Neural cell (in vitro differentiated cells): ENCODE data around the gene KMT5C. TPM values are rescaled to one million over a fixed set of nuclear protein-coding genes. Genes with fewer than 3 reads are reported as not detected.
A peak's percentile ranks its signal among the peaks of the same experiment; 100 is the strongest.

Experiments used
- H2AFZ ChIP-seq: fragments of 200-600, 300-800 bp; sonication (generic), shearing (Covaris generic); 2 replicates; pipeline ENCODE4 v1.6.0; 2014; ENCODE audit warnings: low read depth, mild to moderate bottlenecking, antibody characterized with exemption, low read length, moderate library complexity
- H3F3A ChIP-seq: fragments of 200-600 bp; shearing (Covaris generic); 2 replicates; pipeline ENCODE4 v1.6.1; 2016; ENCODE audit warnings: mild to moderate bottlenecking, moderate library complexity, mixed read lengths, antibody characterized with exemption, low read length; ENCODE audit not compliant: insufficient read depth, poor library complexity, severe bottlenecking
- H3K27ac ChIP-seq: fragments of 200-600, 300-800 bp; sonication (generic), shearing (Covaris generic); 2 replicates; pipeline ENCODE4 v1.5.1; 2014; ENCODE audit warnings: mild to moderate bottlenecking, low read length, moderate library complexity
- H3K27me3 ChIP-seq: fragments of 300-800, 200-600 bp; sonication (generic), shearing (Covaris generic); 2 replicates; pipeline ENCODE4 v1.6.0; 2014; ENCODE audit warnings: mild to moderate bottlenecking, low read depth, low read length, moderate library complexity; ENCODE audit not compliant: insufficient read depth
- H3K36me3 ChIP-seq: fragments of 300-800, 200-600 bp; sonication (generic), shearing (Covaris generic); 2 replicates; pipeline ENCODE4 v1.5.1; 2014; ENCODE audit warnings: mild to moderate bottlenecking, antibody characterized with exemption, low read length, moderate library complexity; ENCODE audit not compliant: insufficient read depth
- H3K4me2 ChIP-seq: fragments of 300-800, 200-600 bp; sonication (generic), shearing (Covaris generic); 2 replicates; pipeline ENCODE4 v1.6.0; 2014; ENCODE audit warnings: mild to moderate bottlenecking, low read length
- H3K4me3 ChIP-seq: fragments of 300-800, 200-600 bp; sonication (generic), shearing (Covaris generic); 2 replicates; pipeline ENCODE4 v1.5.1; 2014; ENCODE audit warnings: mild to moderate bottlenecking, low read length, moderate library complexity
- H3K79me2 ChIP-seq: fragments of 200-600 bp; shearing (Covaris generic); replicated peaks from 2 replicates; pipeline ENCODE4 v1.6.0; 2014; ENCODE audit warnings: mild to moderate bottlenecking, low read length, moderate library complexity; ENCODE audit not compliant: insufficient read depth
- H3K9ac ChIP-seq: fragments of 300-800, 200-600 bp; sonication (generic), shearing (Covaris generic); 2 replicates; pipeline ENCODE4 v1.6.1; 2016; ENCODE audit warnings: mild to moderate bottlenecking, low read length, mixed read lengths
- H3K9me2 ChIP-seq: fragments of 200-600 bp; shearing (Covaris generic); 2 replicates; pipeline ENCODE4 v1.6.1; 2016; ENCODE audit warnings: mild to moderate bottlenecking, low read length, mixed read lengths; ENCODE audit not compliant: insufficient read depth
- H3K9me3 ChIP-seq: fragments of 200-600, 300-800 bp; sonication (generic), shearing (Covaris generic); 2 replicates; pipeline ENCODE4 v1.6.1; 2016; ENCODE audit warnings: mild to moderate bottlenecking, mixed run types, low read length, moderate library complexity, mixed read lengths
- H4K20me1 ChIP-seq: fragments of 200-600 bp; shearing (Covaris generic); 2 replicates; pipeline ENCODE4 v1.6.1; 2016; ENCODE audit warnings: mild to moderate bottlenecking, mixed run types; ENCODE audit not compliant: insufficient read depth
- EP300 ChIP-seq: fragments of 450-650 bp; conservative IDR thresholded peaks from 2 replicates; pipeline ENCODE4 v1.6.1; 2014; ENCODE audit warnings: antibody characterized with exemption, mild to moderate bottlenecking, moderate library complexity; ENCODE audit not compliant: poor library complexity, severe bottlenecking
- EZH2 ChIP-seq: fragments of 200-600, 300-800 bp; shearing (Covaris generic), sonication (generic); IDR thresholded peaks from 2 replicates; pipeline ENCODE4 v1.6.1; 2014; ENCODE audit warnings: antibody characterized with exemption, low read length, borderline replicate concordance, mild to moderate bottlenecking; ENCODE audit not compliant: insufficient read depth, poor library complexity, severe bottlenecking
- MXI1 ChIP-seq: fragments of 450-650 bp; conservative IDR thresholded peaks from 2 replicates; pipeline ENCODE4 v1.6.1; 2014; ENCODE audit warnings: antibody characterized with exemption, mild to moderate bottlenecking; ENCODE audit not compliant: poor library complexity, severe bottlenecking
- POLR2AphosphoS5 ChIP-seq: IDR thresholded peaks from 2 replicates; pipeline ENCODE4 v1.6.1; 2012
- RAD21 ChIP-seq: fragments of 450-650 bp; conservative IDR thresholded peaks from 2 replicates; pipeline ENCODE4 v1.6.1; 2014; ENCODE audit warnings: antibody characterized with exemption, mild to moderate bottlenecking, moderate library complexity
- SMC3 ChIP-seq: fragments of 450-650 bp; conservative IDR thresholded peaks from 2 replicates; pipeline ENCODE4 v1.6.1; 2014; ENCODE audit warnings: antibody characterized with exemption, mild to moderate bottlenecking, moderate library complexity; ENCODE audit not compliant: poor library complexity
- TAF1 ChIP-seq: IDR thresholded peaks from 2 replicates; pipeline ENCODE4 v1.6.1; 2012; ENCODE audit warnings: low read depth
- polyA plus RNA-seq: library from polyadenylated mRNA; depleted of rRNA; stranded (reverse); fragments of >200 nt; gene quantifications from 2 replicates; pipeline ENCODE4 v1.2.3, GENCODE V29; 2014
- TF ChIP-seq, protein P1 (sequence below): fragments of 450-650 bp; IDR thresholded peaks from 2 replicates; pipeline ENCODE4 v1.5.1; 2014; ENCODE audit warnings: antibody characterized with exemption, mild to moderate bottlenecking, moderate library complexity; ENCODE audit not compliant: poor library complexity, severe bottlenecking
- TF ChIP-seq, protein P2 (sequence below): IDR thresholded peaks from 2 replicates; pipeline ENCODE4 v1.6.1; 2012; ENCODE audit warnings: borderline replicate concordance

The KMT5C gene
- polyA plus RNA-seq, 1 donor from 2014 or later: 50.9 TPM

DNA sequence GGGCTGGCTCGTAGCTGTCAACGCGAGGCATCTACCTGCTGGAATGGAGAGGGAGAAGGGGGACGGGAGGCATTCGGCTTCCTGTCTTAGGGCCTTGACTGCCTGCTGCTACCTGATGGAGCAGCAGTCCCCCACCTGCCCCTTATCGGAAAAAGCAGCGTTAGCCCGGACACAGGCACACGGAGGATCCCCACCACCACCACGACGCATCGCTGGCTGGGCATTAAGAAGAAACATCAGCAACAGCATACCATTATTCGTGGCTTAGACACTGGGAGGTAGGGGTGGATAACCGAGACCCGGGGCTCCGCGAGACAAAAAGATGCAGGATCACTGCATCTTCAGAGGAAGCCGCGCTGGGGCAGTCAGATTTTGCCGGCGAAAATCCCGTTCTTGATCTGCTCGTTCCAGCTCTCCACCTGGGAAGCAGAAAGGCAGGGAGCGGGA lies 13.7 kb downstream of the KMT5C start:
- H3K36me3 ChIP-seq: no peaks in the 10 kb centered on the region
- H3K79me2 ChIP-seq: no peaks in the 10 kb centered on the region
- H3K9me3 ChIP-seq: no peaks in the 10 kb centered on the region
- H3F3A ChIP-seq: no peaks in the 10 kb centered on the region
- H3K27me3 ChIP-seq: peaks cover 54% of the 10 kb centered on the region
- H3K9me2 ChIP-seq: no peaks in the 10 kb centered on the region
- H3K4me3 ChIP-seq: peak overlapping the region; percentile 71
- H3K9ac ChIP-seq: peak overlapping the region; percentile 41
- no peaks in the 10 kb centered on the region for H4K20me1 ChIP-seq
- no peak overlapping the region for H3K27ac ChIP-seq
- peak overlapping the region; percentile 81 for H3K4me2 ChIP-seq
- TF ChIP-seq EZH2 (no peak), POLR2AphosphoS5 (peak; percentile 4), TAF1 (no peak), SMC3 (no peak), RAD21 (no peak), EP300 (no peak), MXI1 (no peak)
- TF ChIP-seq, protein P1, sequence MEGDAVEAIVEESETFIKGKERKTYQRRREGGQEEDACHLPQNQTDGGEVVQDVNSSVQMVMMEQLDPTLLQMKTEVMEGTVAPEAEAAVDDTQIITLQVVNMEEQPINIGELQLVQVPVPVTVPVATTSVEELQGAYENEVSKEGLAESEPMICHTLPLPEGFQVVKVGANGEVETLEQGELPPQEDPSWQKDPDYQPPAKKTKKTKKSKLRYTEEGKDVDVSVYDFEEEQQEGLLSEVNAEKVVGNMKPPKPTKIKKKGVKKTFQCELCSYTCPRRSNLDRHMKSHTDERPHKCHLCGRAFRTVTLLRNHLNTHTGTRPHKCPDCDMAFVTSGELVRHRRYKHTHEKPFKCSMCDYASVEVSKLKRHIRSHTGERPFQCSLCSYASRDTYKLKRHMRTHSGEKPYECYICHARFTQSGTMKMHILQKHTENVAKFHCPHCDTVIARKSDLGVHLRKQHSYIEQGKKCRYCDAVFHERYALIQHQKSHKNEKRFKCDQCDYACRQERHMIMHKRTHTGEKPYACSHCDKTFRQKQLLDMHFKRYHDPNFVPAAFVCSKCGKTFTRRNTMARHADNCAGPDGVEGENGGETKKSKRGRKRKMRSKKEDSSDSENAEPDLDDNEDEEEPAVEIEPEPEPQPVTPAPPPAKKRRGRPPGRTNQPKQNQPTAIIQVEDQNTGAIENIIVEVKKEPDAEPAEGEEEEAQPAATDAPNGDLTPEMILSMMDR: peak; percentile 14
- TF ChIP-seq, protein P2, sequence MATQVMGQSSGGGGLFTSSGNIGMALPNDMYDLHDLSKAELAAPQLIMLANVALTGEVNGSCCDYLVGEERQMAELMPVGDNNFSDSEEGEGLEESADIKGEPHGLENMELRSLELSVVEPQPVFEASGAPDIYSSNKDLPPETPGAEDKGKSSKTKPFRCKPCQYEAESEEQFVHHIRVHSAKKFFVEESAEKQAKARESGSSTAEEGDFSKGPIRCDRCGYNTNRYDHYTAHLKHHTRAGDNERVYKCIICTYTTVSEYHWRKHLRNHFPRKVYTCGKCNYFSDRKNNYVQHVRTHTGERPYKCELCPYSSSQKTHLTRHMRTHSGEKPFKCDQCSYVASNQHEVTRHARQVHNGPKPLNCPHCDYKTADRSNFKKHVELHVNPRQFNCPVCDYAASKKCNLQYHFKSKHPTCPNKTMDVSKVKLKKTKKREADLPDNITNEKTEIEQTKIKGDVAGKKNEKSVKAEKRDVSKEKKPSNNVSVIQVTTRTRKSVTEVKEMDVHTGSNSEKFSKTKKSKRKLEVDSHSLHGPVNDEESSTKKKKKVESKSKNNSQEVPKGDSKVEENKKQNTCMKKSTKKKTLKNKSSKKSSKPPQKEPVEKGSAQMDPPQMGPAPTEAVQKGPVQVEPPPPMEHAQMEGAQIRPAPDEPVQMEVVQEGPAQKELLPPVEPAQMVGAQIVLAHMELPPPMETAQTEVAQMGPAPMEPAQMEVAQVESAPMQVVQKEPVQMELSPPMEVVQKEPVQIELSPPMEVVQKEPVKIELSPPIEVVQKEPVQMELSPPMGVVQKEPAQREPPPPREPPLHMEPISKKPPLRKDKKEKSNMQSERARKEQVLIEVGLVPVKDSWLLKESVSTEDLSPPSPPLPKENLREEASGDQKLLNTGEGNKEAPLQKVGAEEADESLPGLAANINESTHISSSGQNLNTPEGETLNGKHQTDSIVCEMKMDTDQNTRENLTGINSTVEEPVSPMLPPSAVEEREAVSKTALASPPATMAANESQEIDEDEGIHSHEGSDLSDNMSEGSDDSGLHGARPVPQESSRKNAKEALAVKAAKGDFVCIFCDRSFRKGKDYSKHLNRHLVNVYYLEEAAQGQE: no peak
- H2AFZ ChIP-seq: no peak overlapping the region

DNA sequence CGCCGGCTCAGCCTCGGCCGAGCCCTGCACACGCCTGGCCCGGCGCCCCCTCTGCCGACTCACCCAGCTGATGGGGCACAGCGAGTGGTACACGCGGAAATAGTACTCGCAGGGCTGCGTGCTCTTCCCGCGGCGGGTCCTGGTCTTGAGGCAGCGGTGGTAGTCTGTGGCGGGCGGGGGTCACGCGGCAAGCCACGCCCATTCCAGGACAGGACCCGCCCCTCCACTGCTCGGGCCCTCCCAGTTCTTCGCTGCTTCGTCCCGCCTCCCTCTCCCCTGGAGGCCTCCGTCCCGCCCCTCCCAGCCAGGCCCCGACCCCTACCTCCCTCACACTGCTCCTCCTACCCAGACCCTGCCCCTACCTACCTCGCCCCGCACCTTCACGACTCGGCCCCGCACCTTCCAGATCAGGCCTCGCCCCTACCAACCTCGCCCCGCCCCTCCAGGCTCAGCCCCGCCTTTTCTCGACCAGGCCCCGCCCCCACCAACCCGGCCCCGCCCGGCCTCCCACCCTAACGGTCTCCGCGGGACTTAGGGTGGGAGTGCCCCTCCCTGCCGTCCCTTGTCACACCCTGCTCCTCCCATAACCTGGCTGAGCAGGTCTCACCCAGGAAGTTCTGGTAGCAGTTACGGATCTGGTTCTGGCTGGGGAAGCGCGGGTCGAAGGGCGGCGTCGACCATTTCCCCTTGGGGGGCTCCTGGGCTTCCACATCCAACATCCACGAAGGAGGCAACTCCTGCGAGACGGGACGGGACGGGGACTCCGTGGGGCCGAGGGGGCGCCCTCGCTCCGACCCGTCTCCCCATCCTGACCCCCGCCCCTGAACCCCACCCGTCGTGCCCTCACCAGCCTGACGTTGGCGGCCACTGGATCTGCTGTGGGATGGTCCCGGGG lies 14.4 kb downstream of the KMT5C start:
- no peak overlapping the region for H2AFZ ChIP-seq
- peak; percentile 29 for TF ChIP-seq RAD21
- no peak for TF ChIP-seq POLR2AphosphoS5
- peak; percentile 64 for TF ChIP-seq MXI1
- no peaks in the 10 kb centered on the region for H4K20me1 ChIP-seq
- peak overlapping the region; percentile 81 for H3K4me2 ChIP-seq
- H3K36me3 ChIP-seq: no peaks in the 10 kb centered on the region
- H3F3A ChIP-seq: no peaks in the 10 kb centered on the region
- peak overlapping the region; percentile 41 for H3K9ac ChIP-seq
- H3K9me2 ChIP-seq: no peaks in the 10 kb centered on the region
- H3K9me3 ChIP-seq: no peaks in the 10 kb centered on the region
- no peak overlapping the region for H3K27ac ChIP-seq
- no peaks in the 10 kb centered on the region for H3K79me2 ChIP-seq
- peaks cover 54% of the 10 kb centered on the region for H3K27me3 ChIP-seq
- peak overlapping the region; percentile 71 for H3K4me3 ChIP-seq
